Neural cell (in vitro differentiated cells): Measurements from ENCODE around the gene CEP192.

ENCODE experiments used
- POLR2AphosphoS5 ChIP-seq: IDR thresholded peaks from 2 replicates; pipeline ENCODE4 v1.6.1; 2012
- TF ChIP-seq, protein P1 (sequence below): fragments of 450-650 bp; IDR thresholded peaks from 2 replicates; pipeline ENCODE4 v1.5.1; 2014; ENCODE audit warnings: antibody characterized with exemption, mild to moderate bottlenecking, moderate library complexity; ENCODE audit not compliant: poor library complexity, severe bottlenecking

DNA sequence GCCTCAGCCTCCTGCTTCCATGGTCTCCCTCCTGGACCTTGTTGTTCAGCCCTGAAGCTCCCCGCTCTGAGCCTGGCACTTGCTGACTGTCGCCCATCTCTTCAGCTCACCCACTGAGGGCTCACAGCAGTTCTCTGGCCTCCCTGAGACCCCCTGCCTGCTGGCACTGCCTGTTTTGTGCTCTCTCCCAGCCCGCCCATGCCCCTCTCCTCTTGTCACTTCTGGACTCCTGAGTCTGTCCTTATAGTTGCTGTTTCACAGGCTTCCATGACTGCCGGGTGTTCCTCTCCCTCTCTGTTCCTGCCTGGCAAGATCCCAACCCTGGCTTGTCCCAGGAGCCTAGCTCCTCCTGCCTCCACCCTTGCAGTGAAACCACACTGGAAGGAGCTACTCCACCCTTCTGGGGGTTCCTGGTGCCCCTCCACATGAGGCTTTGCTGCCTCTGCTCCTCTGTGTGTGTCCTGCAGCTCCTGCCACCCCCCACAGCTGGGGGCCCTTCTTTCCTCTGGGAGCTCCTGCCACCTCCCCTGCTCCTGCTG lies 110.6 kb downstream of the CEP192 start:
- TF ChIP-seq POLR2AphosphoS5 = no peak
- TF ChIP-seq, protein P1, sequence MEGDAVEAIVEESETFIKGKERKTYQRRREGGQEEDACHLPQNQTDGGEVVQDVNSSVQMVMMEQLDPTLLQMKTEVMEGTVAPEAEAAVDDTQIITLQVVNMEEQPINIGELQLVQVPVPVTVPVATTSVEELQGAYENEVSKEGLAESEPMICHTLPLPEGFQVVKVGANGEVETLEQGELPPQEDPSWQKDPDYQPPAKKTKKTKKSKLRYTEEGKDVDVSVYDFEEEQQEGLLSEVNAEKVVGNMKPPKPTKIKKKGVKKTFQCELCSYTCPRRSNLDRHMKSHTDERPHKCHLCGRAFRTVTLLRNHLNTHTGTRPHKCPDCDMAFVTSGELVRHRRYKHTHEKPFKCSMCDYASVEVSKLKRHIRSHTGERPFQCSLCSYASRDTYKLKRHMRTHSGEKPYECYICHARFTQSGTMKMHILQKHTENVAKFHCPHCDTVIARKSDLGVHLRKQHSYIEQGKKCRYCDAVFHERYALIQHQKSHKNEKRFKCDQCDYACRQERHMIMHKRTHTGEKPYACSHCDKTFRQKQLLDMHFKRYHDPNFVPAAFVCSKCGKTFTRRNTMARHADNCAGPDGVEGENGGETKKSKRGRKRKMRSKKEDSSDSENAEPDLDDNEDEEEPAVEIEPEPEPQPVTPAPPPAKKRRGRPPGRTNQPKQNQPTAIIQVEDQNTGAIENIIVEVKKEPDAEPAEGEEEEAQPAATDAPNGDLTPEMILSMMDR = no peak
